Measurements from ENCODE around the gene E2F4.

E2F4 gene

GRCh38 chr16:67157892-67158635 is 33.9 kb upstream of the E2F4 start:
- DNase-seq (ENCODE audit: low read depth) = no peak

DNA sequence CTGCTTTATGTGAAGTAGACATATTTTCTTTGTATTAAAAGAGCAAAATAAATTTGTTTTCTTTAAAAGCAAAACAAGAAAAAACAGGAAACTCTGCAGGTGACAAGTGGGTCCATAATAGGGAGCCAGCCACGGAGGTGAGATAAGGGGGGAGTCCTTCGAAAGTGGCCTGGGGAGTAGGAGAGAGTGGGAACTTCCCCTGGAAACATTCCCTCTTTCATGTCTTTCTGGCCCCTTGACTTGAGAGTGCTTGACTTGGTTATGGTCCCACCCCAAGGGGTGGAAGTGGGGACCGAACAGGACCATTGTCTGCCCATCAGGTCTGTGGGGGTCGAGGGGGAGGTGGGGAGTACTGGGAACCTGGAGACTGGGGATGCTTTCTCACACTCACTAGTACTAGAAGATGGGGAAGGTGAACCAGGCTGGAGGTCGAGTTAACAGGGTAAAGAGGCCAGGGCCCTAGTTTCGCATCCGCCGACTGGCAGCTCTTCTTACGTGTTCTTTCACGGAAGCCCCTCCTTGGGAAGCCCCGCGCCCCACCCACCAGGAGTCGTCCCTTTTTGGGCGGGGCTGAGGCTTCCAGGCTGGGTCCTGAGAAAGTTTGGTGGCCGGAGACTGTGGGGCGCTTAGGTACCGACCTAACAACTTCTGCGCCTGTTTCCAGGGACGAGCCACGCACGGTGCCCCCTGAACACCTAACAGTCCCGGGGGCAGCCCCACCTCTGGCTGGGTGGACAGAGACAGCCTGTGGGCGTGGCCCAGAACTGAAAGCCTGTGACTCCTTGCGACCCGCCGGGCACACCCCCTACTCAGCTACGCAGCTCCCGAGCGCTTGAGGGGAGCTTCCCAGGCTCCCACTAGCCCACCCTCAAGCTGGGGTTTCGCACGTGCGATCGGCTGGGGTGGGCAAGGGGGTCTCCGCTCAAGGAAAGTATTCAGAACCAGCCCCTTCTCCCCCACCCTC is 33.0 kb upstream of the E2F4 start:
- peak; percentile 56 for DNase-seq (ENCODE audit: low read depth)

GRCh38 chr16:67161595-67162058 is 30.3 kb upstream of the E2F4 start:
- DNase-seq (ENCODE audit: low read depth) = no peak

GRCh38 chr16:67162506-67163163 is 29.3 kb upstream of the E2F4 start:
- DNase-seq (ENCODE audit: low read depth) = no peak

DNA sequence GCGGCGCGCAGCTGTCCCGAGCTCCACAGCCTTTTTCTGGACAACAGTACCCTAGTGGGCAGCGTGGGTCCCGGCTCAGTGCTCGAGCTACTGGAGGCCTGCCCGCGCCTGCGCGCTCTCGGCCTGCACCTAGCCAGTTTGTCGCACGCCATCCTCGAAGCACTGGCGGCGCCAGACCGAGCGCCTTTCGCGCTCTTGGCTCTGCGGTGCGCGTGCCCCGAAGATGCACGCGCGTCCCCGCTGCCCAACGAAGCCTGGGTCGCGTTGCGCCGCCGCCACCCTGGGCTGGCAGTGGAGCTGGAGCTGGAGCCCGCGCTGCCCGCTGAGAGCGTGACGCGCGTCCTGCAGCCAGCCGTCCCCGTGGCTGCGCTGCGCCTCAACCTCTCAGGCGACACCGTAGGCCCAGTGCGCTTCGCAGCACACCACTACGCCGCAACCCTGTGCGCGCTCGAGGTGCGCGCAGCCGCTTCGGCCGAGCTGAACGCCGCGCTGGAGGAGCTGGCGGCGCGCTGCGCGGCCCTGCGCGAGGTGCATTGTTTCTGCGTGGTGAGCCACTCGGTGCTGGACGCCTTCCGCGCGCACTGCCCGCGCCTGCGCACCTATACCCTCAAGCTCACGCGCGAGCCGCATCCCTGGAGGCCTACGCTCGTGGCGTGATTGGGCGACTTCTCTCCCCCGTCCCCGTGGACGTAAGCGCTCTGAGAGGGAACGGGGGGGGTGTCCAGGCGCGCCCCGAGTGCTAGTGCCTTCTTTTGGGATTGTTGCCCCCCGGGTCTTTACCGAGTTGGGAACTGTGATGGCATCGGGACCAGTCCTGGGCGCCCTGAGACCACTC is 28.6 kb upstream of the E2F4 start:
- DNase-seq (ENCODE audit: low read depth) = no peak

DNA sequence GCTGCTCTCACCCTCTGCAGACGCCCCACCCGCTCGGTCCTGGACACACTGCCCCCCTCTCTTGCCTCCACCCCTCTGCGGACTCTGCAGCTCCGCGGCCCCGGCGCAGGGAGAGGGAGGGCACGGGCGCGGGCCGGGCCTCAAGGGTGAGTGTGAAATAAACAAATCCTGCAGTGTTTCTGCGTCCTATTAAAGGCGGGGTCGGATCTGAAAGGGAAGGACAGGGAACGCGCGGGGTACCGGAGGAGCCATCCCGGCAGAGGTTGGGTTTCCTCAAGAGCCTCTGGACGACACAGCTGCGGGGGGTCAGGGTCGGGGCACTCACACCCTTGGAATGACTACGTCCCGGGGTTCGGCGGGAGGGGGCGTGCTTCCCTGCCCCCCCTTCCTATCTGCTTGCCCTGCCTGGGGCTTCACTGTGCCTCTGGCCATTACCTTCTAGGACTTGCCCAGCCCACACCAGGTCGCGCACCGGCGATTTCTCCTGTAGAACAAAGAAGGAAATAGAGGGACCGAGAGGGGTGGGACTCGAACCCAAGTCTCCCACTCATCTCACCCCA is 27.9 kb upstream of the E2F4 start:
- no peak for DNase-seq (ENCODE audit: low read depth)

- DNase-seq (ENCODE audit: low read depth) = no peak
These were observed 27.3 kb upstream of the E2F4 start, which contains the start of gene HSF4 for GRCh38 chr16:67164599-67165061. Gene HSF4, plus strand, starts transcription at chr16:67164745. Its CDS starts 67 bp downstream, at chr16:67164812.

- DNase-seq (ENCODE audit: low read depth) = no peak
These were observed 26.6 kb upstream of the E2F4 start for GRCh38 chr16:67165121-67166078.

DNA sequence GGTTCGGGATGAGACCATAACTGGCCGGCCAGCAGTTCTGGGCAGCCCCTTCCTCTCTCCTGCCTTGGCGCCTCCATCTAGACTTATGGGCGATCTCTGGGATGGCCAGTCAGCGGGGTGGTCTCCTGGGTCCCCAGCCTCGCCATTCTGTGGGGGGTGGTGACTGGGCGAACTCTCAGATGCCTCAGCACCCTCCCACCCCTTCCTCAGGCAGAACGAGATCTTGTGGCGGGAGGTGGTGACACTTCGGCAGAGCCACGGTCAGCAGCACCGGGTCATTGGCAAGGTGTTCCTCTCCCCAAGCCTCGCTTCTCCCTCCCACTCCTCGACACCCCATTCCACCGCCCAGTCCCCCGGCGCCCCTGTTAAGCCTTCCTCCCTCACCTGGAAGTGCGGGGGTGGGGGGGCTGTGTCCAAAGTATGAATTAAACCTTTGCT is 25.8 kb upstream of the E2F4 start:
- DNase-seq (ENCODE audit: low read depth) = no peak

- DNase-seq (ENCODE audit: low read depth) = no peak
These were observed 25.3 kb upstream of the E2F4 start for GRCh38 chr16:67166598-67167168.

DNA sequence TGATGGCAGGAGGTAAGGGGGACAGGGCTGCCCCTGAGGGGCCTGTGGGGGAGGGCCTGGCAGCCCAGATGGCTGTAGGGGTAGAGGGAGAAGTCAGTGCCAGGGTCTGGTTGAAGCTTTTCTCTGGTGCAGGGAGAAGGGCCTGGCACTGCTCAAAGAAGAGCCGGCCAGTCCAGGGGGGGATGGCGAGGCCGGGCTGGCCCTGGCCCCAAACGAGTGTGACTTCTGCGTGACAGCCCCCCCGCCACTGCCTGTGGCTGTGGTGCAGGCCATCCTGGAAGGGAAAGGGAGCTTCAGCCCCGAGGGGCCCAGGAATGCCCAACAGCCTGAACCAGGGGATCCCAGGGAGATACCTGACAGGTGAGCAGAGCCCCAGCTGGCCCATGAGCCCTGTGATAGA is 24.4 kb upstream of the E2F4 start:
- DNase-seq (ENCODE audit: low read depth) = no peak

GRCh38 chr16:67169011-67169451 is 22.9 kb upstream of the E2F4 start:
- DNase-seq (ENCODE audit: low read depth) = no peak

DNA sequence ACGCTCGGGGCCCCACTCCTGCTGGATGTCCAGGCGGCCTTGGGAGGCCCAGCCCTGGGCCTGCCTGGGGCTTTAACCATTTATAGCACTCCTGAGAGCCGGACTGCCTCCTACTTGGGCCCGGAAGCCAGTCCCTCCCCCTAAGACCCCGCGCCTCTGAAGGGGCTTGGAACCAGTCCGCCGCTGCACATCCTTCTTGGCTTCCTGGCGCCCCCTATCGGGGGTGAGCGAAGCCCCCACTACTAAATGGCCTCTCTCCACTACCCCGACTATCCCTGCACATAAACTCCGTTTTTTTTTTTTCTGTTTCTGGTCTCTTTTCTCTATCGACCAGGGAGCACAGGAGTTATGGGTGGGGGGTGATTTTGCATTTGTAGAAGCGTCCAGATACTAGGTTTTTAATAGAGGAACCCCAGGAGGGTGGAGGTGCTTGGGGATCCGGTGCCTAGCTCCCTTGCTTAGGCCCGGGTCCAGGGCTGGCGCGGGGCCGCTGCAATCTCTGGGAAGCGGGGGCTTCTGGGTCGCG is 22.2 kb upstream of the E2F4 start:
- DNase-seq (ENCODE audit: low read depth) = no peak

DNA sequence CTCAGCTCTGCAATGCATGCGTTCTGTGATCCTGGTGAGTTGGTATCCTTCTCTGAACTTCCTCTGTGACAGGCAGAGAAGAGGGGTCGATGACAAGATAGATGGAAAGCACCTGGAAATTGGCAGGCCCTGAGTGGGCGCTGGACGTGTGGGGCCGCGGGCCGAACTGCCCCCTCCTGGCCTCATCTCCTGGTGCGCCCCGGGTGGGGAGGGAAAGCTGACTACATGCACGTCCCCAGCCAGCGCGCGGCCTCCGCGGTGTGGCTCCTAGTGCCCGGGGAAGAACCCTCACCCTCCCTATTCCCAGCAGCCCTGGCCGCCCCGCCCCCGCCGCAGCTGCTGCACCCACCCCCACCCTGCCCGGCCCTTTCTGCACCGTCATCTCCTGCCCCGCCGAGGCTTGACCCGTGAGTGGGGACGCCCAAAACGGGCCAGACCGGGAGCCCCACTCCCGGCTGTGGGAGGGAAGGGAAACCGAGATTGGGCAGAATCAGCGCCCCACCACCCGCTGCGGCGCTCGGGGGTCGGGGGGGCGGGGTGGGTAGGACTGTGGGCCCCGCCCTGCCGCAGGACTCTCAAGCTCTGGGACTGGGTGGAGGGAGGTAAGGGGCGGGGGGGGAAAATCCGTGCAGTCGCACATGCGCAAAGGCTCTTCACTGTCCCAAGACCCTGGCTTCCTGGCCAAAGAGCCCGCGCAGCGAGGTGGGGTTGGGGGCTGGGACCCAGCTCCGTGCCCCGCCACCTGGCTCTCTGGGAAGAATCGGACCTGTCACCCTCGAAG is 21.6 kb upstream of the E2F4 start, which contains the start of gene NOL3:
Gene NOL3 (plus strand): TSS at position 371 of the 781 bp plus-strand sequence.
- DNase-seq (ENCODE audit: low read depth) = no peak

DNA sequence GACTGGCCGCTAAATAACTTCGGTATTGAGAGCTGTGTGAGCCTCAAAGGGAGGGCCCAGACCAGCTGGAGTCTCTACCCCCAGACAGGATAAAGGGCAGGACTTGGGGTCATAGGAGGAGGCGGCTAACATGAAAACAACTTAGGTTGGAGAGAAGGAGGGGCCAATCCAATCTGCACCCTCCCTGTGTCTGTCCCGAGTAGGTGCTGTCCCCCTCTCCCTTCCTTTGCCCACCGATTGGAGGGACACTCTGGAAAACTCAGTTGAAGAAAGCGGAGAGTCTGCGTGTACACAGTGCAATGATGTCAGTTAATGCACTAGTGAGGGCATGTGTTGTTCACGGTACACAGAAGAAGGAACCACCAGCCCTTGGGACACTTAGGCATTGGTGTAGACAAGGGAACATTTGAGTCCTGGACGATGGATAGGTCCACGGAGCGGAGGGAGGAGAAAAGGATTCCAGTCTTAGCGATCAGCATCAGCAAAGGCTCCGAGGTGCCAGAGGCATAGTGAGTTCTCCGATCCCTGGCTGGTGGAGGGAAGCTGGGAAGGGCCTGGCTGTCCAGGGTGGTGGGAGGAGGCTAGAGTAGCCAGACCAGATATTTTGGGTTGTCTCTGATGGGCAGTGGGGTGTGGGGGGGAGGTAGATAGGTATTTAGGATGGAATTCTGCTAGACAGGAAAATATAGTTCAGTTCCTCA is 20.9 kb upstream of the E2F4 start:
- DNase-seq (ENCODE audit: low read depth) = no peak

GRCh38 chr16:67173323-67173722 is 18.6 kb upstream of the E2F4 start:
- DNase-seq (ENCODE audit: low read depth) = no peak

Measured in activated gamma-delta T cell treated with anti-CD3 and anti-CD28 coated beads, Interleukin-2, amount 50 U/mL, for 16 hours (primary cell).